Large intestine (tissue), 12 donors: ENCODE results near the gene RAF1. TPM values are rescaled to one million over a fixed set of nuclear protein-coding genes. Genes with fewer than 3 reads are reported as not detected.

Experiments used
- DNase-seq, 2 donors: peaks; one replicate each; pipeline versions ENCODE4 v3.0.0 to v3.0.0-alpha.2; 2013
- H3K27ac ChIP-seq: one replicate; pipeline ENCODE4 v1.5.1; 2013; ENCODE audit warnings: low read length
- H3K27me3 ChIP-seq: 2 replicates; pipeline ENCODE4 v1.6.1; 2013; ENCODE audit warnings: low read length; ENCODE audit not compliant: control insufficient read depth, insufficient read depth
- H3K36me3 ChIP-seq: 2 replicates; pipeline ENCODE4 v1.6.1; 2013; ENCODE audit warnings: low read length; ENCODE audit not compliant: control insufficient read depth, insufficient read depth
- H3K4me1 ChIP-seq: one replicate; pipeline ENCODE4 v1.6.1; 2013; ENCODE audit warnings: low read length; ENCODE audit not compliant: control insufficient read depth, insufficient read depth
- H3K4me3 ChIP-seq: one replicate; pipeline ENCODE4 v1.5.1; 2013; ENCODE audit warnings: low read length
- H3K9me3 ChIP-seq: one replicate; pipeline ENCODE4 v1.6.1; 2013; ENCODE audit warnings: mild to moderate bottlenecking, low read depth, low read length, moderate library complexity; ENCODE audit not compliant: control insufficient read depth
- WGBS: methylation state at CpG from one replicate; pipeline ENCODE4 v1.1.5; 2013; ENCODE audit warnings: low lambda C conversion rate; ENCODE audit not compliant: insufficient coverage; 5-methylcytosine and 5-hydroxymethylcytosine counted together
- long read RNA-seq, 11 donors: transcript quantifications; one replicate each; lab custom pipeline, GENCODE V29; 2026
- polyA plus RNA-seq: library from polyadenylated mRNA; unstranded; fragments of 120-200 nt; gene quantifications from one replicate; pipeline ENCODE4 v1.2.1, GENCODE V29; 2013

RAF1 gene
- 88.4 TPM for polyA plus RNA-seq
- long read RNA-seq, donor 1, partial matches to known transcripts: 0 of 3 reads
- long read RNA-seq, donor 1, other reads (novel, unspliced or antisense): 0 of 3 reads
- long read RNA-seq, donor 2, transcript RAF1-201 (17 exons, 3,300 nt): major isoform, 8 of 14 reads
- long read RNA-seq, donor 2, partial matches to known transcripts: 5 of 14 reads
- long read RNA-seq, donor 2, other reads (novel, unspliced or antisense): 0 of 14 reads
- long read RNA-seq, donor 3: 0 reads
- long read RNA-seq, donor 4: 0 reads
- long read RNA-seq, donor 5, transcript RAF1-201 (17 exons, 3,300 nt): major isoform, 6 of 7 reads
- long read RNA-seq, donor 5, partial matches to known transcripts: 0 of 7 reads
- long read RNA-seq, donor 5, other reads (novel, unspliced or antisense): 0 of 7 reads
- long read RNA-seq, donor 6, transcript RAF1-201 (17 exons, 3,300 nt): major isoform, 6 of 23 reads
- long read RNA-seq, donor 6, partial matches to known transcripts: 13 of 23 reads
- long read RNA-seq, donor 6, other reads (novel, unspliced or antisense): 0 of 23 reads
- long read RNA-seq, donor 7, partial matches to known transcripts: 0 of 5 reads
- long read RNA-seq, donor 7, other reads (novel, unspliced or antisense): 0 of 5 reads
- long read RNA-seq, donor 8, transcript RAF1-201 (17 exons, 3,300 nt): major isoform, 8 of 27 reads
- long read RNA-seq, donor 8, partial matches to known transcripts: 17 of 27 reads
- long read RNA-seq, donor 8, other reads (novel, unspliced or antisense): 0 of 27 reads
- long read RNA-seq, donor 9, transcript RAF1-201 (17 exons, 3,300 nt): major isoform, 5 of 19 reads
- long read RNA-seq, donor 9, partial matches to known transcripts: 12 of 19 reads
- long read RNA-seq, donor 9, other reads (novel, unspliced or antisense): 0 of 19 reads
- long read RNA-seq, donor 10, transcript RAF1-201 (17 exons, 3,300 nt): major isoform, 5 of 13 reads
- long read RNA-seq, donor 10, partial matches to known transcripts: 6 of 13 reads
- long read RNA-seq, donor 10, other reads (novel, unspliced or antisense): 0 of 13 reads
- long read RNA-seq, donor 11, partial matches to known transcripts: 0 of 4 reads
- long read RNA-seq, donor 11, other reads (novel, unspliced or antisense): 0 of 4 reads

GRCh38 chr3:12663936-12664908 lies at the start of gene RAF1:
TSS of gene RAF1 (minus strand) at chr3:12664117. CDS start at chr3:12618721, 45,396 bp downstream.
- peak within 1 kb of the TSS; percentile 100 for H3K4me3 ChIP-seq
- H3K4me1 ChIP-seq: peaks cover 9% of the 10 kb centered on the region
- peak within 1 kb of the TSS; percentile 100 for H3K27ac ChIP-seq
- WGBS: 10% methylated on average over 2 of the region's 62 CpGs
- H3K36me3 ChIP-seq: no peaks in the 10 kb centered on the region
- peak; percentile 99 for DNase-seq
- no peaks in the 10 kb centered on the region for H3K9me3 ChIP-seq
- no peaks in the 10 kb centered on the region for H3K27me3 ChIP-seq

- no peaks in the 10 kb centered on the region for H3K4me1 ChIP-seq
- H3K27me3 ChIP-seq: no peaks in the 10 kb centered on the region
- no peak overlapping the region for H3K27ac ChIP-seq
- H3K9me3 ChIP-seq: no peaks in the 10 kb centered on the region
- no CpG with 5 or more reads among the region's 4 CpGs for WGBS
- no peak overlapping the region for H3K4me3 ChIP-seq
- H3K36me3 ChIP-seq: no peaks in the 10 kb centered on the region
- no peak for DNase-seq
Measured at GRCh38 chr3:12710062-12710461, 46.1 kb upstream of the RAF1 start.

- DNase-seq: no peak
- H3K4me3 ChIP-seq: no peak overlapping the region
- no peaks in the 10 kb centered on the region for H3K27me3 ChIP-seq
- no peaks in the 10 kb centered on the region for H3K9me3 ChIP-seq
- no peaks in the 10 kb centered on the region for H3K36me3 ChIP-seq
- no peaks in the 10 kb centered on the region for H3K4me1 ChIP-seq
- H3K27ac ChIP-seq: no peak overlapping the region
- WGBS: no CpG with 5 or more reads among the region's 3 CpGs
Measured at GRCh38 chr3:12709334-12709733, 45.4 kb upstream of the RAF1 start.

- Histone ChIP-seq H3K27ac (no peak overlapping the region), H3K27me3 (no peaks in the 10 kb centered on the region), H3K4me3 (no peak overlapping the region), H3K9me3 (no peaks in the 10 kb centered on the region), H3K36me3 (no peaks in the 10 kb centered on the region), H3K4me1 (no peaks in the 10 kb centered on the region)
- no peak for DNase-seq
- no CpG with 5 or more reads among the region's 6 CpGs for WGBS
Measured at GRCh38 chr3:12708584-12709192, 44.8 kb upstream of the RAF1 start.

- no CpG with 5 or more reads among the region's 2 CpGs for WGBS
- Histone ChIP-seq H3K27me3 (no peaks in the 10 kb centered on the region), H3K27ac (no peak overlapping the region), H3K36me3 (no peaks in the 10 kb centered on the region), H3K9me3 (no peaks in the 10 kb centered on the region), H3K4me1 (peaks cover 4% of the 10 kb centered on the region), H3K4me3 (no peak overlapping the region)
- peak in 1 of 2 donors; percentile 32 for DNase-seq
Measured at GRCh38 chr3:12707449-12707848, 43.5 kb upstream of the RAF1 start.

GRCh38 chr3:12706504-12707253 lies 42.8 kb upstream of the RAF1 start:
- Histone ChIP-seq H3K27ac (no peak overlapping the region), H3K4me3 (no peak overlapping the region), H3K4me1 (peaks cover 7% of the 10 kb centered on the region), H3K27me3 (no peaks in the 10 kb centered on the region), H3K36me3 (no peaks in the 10 kb centered on the region), H3K9me3 (no peaks in the 10 kb centered on the region)
- peak; percentile 56 to 59 for DNase-seq
- WGBS: no CpG with 5 or more reads among the region's 2 CpGs

GRCh38 chr3:12705981-12706380 lies 42.1 kb upstream of the RAF1 start:
- DNase-seq: no peak
- H3K27me3 ChIP-seq: no peaks in the 10 kb centered on the region
- no peaks in the 10 kb centered on the region for H3K36me3 ChIP-seq
- no peak overlapping the region for H3K4me3 ChIP-seq
- H3K9me3 ChIP-seq: no peaks in the 10 kb centered on the region
- H3K27ac ChIP-seq: no peak overlapping the region
- no CpG with 5 or more reads among the region's 1 CpG for WGBS
- H3K4me1 ChIP-seq: peaks cover 9% of the 10 kb centered on the region

- WGBS: 90% methylated on average over 2 of the region's 6 CpGs
- Histone ChIP-seq H3K36me3 (no peaks in the 10 kb centered on the region), H3K4me3 (no peak overlapping the region), H3K4me1 (peaks cover 14% of the 10 kb centered on the region), H3K9me3 (no peaks in the 10 kb centered on the region), H3K27me3 (no peaks in the 10 kb centered on the region), H3K27ac (no peak overlapping the region)
- DNase-seq: no peak
Measured at GRCh38 chr3:12705374-12705926, 41.5 kb upstream of the RAF1 start.
